Lower leg skin (tissue), 3 donors: Measurements from ENCODE around the gene ADAM19.

Source experiments
- POLR2A ChIP-seq, 2 donors: fragments of 450-650 bp; IDR thresholded peaks; one replicate each; pipeline ENCODE4 v1.6.1; 2016 to 2017; ENCODE audit warnings: antibody characterized with exemption in 2 of 2, mild to moderate bottlenecking in 1 of 2, moderate library complexity in 1 of 2
- TF ChIP-seq, protein P1 (sequence below), 3 donors: fragments of 450-650 bp; IDR thresholded peaks; one replicate each; pipeline ENCODE4 v1.5.1; 2016; ENCODE audit warnings: antibody characterized with exemption in 3 of 3, mild to moderate bottlenecking in 3 of 3, moderate library complexity in 2 of 3

DNA sequence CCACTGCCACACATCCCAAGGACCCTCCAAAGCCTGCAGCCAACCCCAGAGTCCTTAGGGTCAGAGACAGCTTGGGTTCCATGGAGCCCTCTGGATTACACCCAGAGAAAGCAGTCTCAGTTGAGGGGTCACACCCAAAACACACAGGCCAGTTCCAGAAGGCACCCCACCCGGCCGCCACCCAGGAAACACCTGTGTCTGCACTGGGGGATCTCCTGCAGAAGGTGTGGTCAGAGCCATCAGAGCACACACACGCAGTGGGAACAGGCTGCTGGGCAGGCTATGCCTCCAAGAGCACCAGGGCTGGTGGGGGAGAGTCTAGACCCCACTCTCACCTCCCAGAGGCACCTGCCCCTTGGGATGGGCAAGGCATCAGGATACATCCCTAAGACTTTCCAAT, 88.2 kb downstream of the ADAM19 start:
- TF ChIP-seq, protein P1, sequence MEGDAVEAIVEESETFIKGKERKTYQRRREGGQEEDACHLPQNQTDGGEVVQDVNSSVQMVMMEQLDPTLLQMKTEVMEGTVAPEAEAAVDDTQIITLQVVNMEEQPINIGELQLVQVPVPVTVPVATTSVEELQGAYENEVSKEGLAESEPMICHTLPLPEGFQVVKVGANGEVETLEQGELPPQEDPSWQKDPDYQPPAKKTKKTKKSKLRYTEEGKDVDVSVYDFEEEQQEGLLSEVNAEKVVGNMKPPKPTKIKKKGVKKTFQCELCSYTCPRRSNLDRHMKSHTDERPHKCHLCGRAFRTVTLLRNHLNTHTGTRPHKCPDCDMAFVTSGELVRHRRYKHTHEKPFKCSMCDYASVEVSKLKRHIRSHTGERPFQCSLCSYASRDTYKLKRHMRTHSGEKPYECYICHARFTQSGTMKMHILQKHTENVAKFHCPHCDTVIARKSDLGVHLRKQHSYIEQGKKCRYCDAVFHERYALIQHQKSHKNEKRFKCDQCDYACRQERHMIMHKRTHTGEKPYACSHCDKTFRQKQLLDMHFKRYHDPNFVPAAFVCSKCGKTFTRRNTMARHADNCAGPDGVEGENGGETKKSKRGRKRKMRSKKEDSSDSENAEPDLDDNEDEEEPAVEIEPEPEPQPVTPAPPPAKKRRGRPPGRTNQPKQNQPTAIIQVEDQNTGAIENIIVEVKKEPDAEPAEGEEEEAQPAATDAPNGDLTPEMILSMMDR (IDR thresholded peaks at IDR 0.05): no peak
- no peak for TF ChIP-seq POLR2A (IDR thresholded peaks at IDR 0.05)
